GM18951 (cell line): ENCODE data around the gene FBXW8.

Experiments
- POLR2A ChIP-seq: IDR thresholded peaks from 4 replicates; pipeline ENCODE4 v1.6.1; 2011; ENCODE audit warnings: mild to moderate bottlenecking; ENCODE audit not compliant: insufficient read length, insufficient read depth; ENCODE audit errors: extremely low read depth
- in situ Hi-C: fragments of 300-500 bp; cut with MboI; formaldehyde crosslinking; loops from one replicate; pipeline ENCODE4 v1.12.0; 2022; ENCODE audit warnings: low sequenced_read_pairs, mixed read lengths, inconsistent platforms; ENCODE audit not compliant: unreplicated experiment

The FBXW8 gene

DNA sequence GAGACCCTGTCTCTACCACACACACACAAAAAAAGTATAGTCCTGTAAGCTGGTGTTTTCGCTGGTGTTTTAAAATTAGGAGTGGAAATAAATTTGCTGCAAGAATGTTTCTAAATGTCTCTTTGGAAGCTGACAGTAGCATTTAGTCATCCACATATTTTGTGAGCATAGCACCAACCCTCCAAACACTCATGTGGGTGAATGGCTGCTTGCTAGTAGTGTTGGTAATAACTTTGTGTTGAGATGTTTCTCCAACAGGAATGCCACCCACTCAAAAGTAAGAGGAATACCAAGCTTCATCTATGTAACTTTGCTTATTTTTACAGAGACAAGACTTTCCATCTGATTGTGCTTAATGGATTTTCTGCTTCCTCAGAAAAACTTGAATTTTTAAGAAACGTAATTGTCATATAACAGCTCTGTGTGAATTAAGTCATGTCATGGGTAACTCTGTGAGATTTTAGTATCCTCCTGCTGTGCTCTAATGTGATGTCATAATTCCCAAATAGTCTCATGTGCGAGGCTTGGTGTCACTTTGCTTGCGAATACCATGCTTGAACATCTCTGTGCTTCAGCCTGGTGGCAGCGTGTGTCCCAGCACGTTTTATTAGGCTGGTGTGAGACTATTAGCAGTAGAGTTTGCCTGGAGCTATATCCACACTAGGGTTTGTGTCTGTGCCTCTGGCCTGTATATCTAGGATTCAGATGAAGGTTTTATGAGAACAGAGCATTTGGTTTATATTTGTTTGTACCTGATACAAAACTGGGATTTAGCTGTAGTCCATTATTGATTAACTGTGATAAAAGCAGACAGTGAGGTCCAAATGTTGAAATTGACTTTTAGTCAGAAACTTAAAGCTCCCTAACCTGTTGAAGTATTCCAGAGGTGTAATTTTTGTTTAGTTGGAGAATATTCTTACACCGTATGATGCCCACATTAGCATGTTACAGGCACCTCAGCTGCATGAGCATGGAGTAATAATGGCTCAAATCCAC, 80.5 kb downstream of the FBXW8 start:
- in situ Hi-C loops, result no loop called here
- TF ChIP-seq POLR2A, result no peak

DNA sequence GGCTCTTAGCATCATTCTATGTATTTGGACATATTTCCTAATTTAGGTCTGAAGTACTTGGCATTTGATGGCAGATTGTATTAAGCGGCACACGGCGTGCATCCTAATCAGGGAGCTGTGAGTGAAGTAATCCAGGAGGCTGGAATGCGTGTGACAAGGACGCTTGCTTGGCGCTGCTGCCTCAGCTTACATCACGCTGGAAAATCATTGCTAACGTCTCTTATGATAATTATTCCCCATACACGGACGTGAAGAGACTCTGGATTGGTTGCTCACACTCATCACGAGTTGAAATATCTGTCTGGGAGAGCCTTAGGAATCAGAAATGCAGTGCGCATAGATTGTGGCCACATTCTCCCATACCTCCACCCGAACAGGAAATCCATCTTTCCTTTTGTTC, 85.3 kb downstream of the FBXW8 start:
- no peak for TF ChIP-seq POLR2A

DNA sequence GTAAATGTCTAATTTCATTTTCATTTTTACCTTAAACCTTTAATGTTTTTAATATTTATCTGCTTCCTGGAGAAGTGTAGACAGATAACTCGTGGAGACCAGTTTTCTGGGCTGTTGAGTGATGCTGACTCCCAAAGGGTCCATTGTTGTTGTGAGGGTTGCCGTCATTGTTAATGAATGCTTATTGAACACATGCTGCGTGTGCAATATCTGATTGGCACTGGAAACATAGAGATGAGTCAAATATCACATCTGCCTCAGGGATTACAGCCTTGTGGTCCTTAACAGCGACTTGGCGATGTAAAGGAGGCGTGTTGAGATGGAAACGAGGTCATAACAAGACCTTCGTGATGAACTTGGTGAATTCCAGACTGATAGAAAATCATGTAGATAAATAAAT, 85.9 kb downstream of the FBXW8 start:
- in situ Hi-C loops, result no loop called here
- no peak for TF ChIP-seq POLR2A

More for the DNA sequence above, 85.3 kb downstream of the FBXW8 start:
- in situ Hi-C loops, result no loop called here

DNA sequence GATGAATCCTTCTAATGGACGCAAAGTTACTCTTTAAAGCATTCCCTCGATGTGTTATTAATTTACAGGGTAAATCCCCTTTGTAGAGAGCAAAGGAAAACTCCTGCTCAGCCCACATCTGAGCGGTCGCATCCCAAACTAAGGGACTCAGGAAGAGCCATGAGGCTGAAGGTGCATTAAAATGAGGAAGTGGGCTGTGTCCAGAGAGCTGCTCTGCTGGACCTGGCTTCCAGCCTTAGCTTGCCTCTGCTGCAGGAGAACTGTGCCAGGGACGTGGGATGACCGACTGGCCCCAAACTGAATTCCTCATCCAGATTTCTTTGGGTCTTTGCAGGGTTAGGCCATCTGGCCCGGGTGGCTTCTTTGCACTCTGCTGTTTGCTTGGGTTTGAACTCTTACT, 88.3 kb downstream of the FBXW8 start:
- no peak for TF ChIP-seq POLR2A
- in situ Hi-C loops, result no loop called here

DNA sequence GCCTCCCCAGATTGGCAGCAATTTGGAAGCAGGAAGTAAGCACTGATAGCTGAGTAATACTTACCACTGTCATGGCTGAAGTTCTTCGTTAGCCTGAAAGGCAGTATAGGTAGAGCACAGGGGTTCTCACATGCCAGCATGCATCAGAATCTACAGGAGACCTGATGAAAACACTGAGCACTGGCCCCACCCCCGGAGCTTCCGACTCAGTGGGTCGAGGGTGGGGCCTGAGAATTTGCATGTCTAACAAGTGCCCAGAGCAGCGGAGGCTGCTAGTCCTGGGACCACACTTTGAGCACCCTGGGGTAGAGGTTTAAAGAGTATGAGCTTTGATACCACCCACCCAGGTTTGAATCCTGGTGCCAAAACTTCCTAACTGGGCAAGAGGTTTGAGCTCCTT, 89.6 kb downstream of the FBXW8 start:
- TF ChIP-seq POLR2A, result no peak
- in situ Hi-C loops, result no loop called here

DNA sequence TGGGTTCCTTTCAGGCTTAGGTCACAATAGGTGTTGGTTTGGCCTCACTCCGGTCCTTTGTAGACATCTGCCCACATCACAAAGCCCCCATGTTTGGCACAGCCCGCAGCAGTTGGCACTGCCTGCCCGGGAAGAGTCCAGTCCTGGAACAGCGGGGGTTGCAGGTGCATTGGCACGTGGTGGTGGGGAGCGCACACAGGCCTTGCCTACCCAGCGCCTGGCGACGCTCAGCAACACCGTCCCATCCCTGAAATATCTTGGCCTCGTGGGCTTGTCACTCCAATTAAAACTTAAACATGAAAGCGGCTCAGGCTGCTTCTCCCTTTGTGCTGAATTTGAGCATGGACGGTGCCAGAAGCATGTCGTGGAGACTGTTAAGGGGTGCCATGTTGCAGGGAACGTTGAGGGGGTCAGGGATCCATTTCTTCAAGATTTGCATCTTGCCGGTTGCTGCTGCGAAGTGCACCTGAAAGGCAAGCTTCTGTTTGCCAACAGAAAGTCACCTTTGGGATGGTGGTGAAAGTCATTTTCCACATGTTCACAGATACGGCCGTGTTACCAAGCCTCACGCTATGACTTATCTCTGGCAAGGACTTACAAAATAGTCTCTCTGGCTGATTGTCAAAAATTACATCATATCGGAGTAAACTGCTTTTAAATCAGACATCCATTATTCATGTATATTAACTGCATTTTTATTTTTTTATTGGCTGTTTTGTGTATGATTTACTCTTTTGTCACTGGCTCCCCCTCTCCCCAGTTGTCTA, 91.5 kb downstream of the FBXW8 start:
- in situ Hi-C loops, result no loop called here
- no peak for TF ChIP-seq POLR2A

DNA sequence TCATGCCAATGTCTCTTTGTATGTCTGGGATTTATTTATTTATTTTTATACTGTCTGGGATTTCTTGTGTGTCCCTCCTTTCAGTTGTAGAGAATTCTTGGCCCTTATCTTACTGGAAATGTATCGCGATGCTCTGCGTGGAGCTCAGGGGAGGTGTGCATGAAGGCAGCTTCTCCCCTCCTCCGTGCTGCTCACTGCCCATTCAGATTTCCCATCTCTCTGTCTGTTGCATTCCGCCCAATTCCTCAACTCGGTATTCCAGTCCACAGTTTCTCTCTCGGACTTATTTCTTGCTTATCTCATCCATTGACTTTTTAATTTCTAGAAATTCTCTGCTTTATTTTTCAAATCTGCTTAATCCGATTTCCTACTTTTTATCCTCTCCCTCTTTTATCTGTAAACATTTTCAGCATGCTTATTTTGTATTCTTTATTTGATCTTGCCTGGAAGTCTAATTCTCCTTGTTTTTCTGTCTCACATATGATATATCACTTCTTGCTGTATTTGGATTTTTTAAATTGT, 93.2 kb downstream of the FBXW8 start:
- in situ Hi-C loops, result no loop called here
- no peak for TF ChIP-seq POLR2A

DNA sequence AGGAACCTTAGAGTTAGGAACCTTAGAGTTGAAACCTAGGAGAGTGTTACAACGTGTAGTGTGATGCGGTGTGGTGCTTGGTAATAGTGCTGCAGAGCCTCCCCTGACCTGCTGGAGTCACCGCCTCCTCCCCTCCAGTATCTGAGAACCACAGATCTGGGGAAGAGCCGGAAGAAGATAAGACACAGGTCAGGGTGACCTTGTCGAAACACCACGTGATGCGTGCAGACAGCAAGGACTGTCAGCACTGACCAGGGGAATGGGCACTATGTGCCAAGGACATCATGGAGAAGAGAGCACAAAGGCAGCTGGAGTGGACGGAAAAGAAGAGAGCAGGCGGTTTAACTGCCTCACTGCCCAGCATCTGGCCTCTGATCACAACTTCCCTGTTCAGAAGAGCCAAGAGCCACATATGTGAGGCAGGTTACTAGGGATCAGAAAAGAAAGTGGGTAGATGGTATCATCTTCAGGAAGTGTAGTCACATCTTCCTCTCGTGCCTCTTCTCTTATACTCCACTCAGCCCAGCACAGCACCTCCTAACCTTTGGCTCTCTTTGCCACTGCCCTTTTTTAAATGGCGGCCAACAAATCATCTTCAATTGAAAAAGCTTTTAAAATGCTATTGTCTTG, 94.8 kb downstream of the FBXW8 start:
- in situ Hi-C loops, result no loop called here

DNA sequence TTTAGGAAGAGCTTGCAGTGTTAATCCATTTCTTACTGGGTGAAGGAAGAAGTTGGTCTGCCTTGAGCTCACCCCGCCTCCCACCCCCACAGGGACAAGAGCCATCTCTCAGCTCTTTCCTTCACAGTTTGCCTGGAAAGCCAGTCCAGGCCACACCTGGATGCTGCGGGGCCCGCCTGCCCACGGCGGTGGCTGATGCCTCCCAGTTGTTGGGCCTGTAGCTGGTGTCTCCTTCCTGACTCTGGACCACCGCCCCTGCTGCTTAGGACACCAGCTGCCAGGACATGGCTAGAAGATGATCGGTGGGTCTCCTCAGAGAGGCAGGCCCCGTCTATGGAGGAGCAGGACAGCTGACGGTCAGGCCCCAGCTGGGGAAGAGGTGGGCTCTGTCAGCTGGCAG, 95.6 kb downstream of the FBXW8 start:
- in situ Hi-C loops, result no loop called here
- TF ChIP-seq POLR2A, result no peak

More for the DNA sequence above, 94.8 kb downstream of the FBXW8 start:
- TF ChIP-seq POLR2A, result no peak

DNA sequence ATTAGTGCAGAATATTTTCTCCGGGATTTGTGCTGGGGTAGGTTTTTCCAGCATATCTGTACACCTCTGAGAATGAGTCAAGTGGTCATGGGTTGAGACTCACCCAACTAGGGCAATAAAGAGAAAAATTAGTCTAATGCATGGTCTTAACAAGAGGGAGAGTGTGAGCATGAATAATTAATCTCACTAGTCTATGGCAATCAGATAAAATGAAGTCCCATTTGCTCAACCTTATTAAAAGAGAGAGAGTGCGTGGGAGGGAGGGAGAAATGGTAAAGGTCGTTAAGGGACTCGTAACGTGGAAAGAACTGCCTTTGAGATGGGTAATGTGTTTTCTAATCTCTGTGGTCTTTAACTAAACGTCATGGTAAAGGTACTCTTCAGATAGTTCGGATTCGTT, 96.8 kb downstream of the FBXW8 start:
- in situ Hi-C loops, result no loop called here
- no peak for TF ChIP-seq POLR2A

DNA sequence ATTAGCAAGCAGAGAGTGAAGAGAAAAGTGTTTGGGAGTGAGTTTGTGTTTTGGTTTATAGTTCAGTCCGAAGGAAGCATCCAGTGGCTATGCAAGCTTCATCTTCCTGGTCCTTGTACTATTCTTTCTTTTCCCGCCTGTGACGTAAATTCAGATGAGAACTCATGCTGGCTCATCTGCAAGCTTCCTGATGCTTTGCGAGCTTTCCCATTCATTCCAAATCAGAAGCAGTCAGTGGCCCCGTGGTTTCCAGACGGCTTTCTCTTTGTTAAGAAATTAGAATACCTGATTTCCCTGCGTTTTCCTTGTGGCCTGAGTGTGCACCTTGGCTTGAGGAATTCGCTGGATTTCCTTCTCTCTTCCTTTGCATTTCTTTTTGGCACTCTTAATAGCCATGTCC, 99.0 kb downstream of the FBXW8 start:
- no peak for TF ChIP-seq POLR2A
- in situ Hi-C loops, result no loop called here

DNA sequence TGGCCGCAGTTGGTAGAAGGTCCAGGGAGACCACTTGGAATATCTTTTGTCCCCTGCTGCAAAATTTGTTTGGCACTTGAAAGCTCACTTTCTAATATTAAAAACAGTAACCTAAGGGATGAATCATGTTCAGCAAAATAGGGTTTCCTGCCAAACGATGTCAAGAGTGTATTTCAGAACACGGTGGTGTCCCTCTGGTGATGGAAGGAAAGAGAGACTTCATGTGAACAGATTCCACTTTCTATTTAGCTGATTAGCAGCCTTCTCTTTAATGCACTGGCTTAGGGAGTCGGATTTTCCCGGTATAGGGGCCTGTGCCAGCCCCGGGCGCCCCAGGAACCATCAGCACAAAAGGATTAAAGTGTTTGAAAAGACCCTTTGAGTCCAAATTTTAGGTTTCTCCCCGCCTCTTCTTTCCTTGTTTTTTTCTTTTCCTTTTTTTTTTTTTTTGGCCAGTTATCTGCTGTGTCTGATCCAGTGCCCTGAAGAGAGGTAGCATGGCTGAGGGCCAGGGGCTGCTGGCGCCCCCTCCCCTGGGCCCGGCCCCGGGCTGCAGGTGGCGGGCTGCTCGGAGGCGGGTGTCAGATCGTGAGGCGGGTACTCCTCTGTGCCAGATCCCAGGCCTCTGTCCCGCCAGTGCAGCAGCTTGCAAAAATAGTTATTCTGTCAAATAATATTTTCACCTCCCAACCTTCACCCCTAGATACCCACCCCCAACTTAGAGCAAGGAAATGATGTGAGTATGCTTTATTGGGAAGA, 100.1 kb downstream of the FBXW8 start:
- TF ChIP-seq POLR2A, result no peak
- in situ Hi-C loops, result no loop called here
